Tracheal epithelial cell (primary cell): ENCODE measurements around the gene CA10. TPM values are rescaled to one million over a fixed set of nuclear protein-coding genes. Genes with fewer than 3 reads are reported as not detected.

Experiments used
- total RNA-seq: library from RNA; depleted of rRNA; stranded (reverse); fragments of >200 nt; gene quantifications from 2 replicates; pipeline ENCODE4 v1.2.1, GENCODE V29; 2014

Gene CA10
- total RNA-seq, result 0.24 TPM in 1 of 2 replicates, not detected in the other

DNA sequence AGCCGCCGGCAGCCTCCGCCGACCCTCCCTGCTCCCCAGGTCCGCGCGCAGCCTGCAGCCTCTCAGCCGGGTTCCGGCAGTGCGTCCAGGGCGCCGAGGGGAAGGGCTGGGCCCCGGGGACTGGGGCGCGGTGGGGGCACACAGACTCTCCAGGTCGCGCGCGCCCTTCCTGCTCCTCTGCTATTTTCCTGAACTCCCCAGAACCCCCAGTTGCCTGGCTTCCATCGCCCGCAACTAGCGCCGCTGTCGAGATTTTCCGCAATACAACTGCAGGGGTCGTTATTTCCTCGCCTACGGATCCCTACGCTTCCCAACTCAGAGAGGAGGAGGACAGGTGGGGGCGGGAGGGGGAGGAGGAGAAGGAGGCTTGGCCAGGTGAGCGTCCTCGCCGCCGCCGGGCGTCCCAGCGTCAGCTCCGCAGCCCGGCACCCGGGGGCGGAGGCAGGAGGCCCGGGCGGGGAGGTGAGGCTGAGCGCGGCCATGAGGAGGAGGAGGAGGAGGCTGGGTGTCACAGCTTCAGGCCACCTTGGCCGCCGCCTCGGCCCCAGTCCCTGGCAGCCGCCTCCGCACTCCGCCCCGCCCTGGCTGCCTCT, at the start of gene CA10:
Gene CA10 (minus strand): TSS at position 265 of the 593 bp plus-strand sequence.

